HepG2 (cell line): ENCODE measurements around the gene TBCD. TPM values are rescaled to one million over a fixed set of nuclear protein-coding genes. Genes with fewer than 3 reads are reported as not detected.
"Not testable (repeated sequence)": the region's sequence is repeated elsewhere in the genome, so short reads cannot be mapped to it uniquely, and the experiment has no call there.

Source experiments
- ATAC-seq: fragments of 200-7000 bp; cut with Tn5 transposase; 3 replicates; pipeline ENCODE4 v1.9.1; 2020; ENCODE audit warnings: mild to moderate bottlenecking, moderate library complexity
- BruUV-seq: library from RNA; stranded (reverse); fragments of 400-500 nt; replicated peaks from 2 replicates; lab custom pipeline; 2021; lab: Mats Ljungman, UMichigan
- CTCF ChIA-PET: fragments of 300-600 bp; formaldehyde crosslinking; extraction: SDS; loops from one replicate; lab custom pipeline; 2021; ENCODE audit warnings: low total read pairs, inconsistent platforms, low intra/inter-chr PET ratio; lab: Yijun Ruan, JAX
- POLR2A ChIA-PET: fragments of 350-600 bp; sonication (Branson Sonifier 250); formaldehyde crosslinking; loops from one replicate; lab custom pipeline; 2020; ENCODE audit warnings: antibody characterized with exemption, inconsistent platforms; lab: Yijun Ruan, JAX
- DNase-seq: peaks from one replicate; pipeline ENCODE4 v3.0.0-alpha.2; 2015; ENCODE audit warnings: low spot score
- FAIRE-seq: peaks from 3 replicates; lab custom pipeline; 2011; peaks lifted over from hg19 to GRCh38; lab: Jason Lieb, UNC
- H2AFZ ChIP-seq: one replicate; pipeline ENCODE4 v1.6.1; 2011; ENCODE audit warnings: low read length, inconsistent platforms
- H3K27ac ChIP-seq: fragments of 300-600 bp; 3 replicates; pipeline ENCODE4 v1.8.0; 2011; ENCODE audit warnings: mixed run types, mild to moderate bottlenecking, mixed read lengths, low read length, inconsistent platforms; ENCODE audit not compliant: insufficient read depth; ENCODE audit errors: extremely low read length
- H3K27me3 ChIP-seq, 2 experiments: fragments of 200-600 bp in 1 of 2; 2 replicates in 1 of 2; 3 replicates in 1 of 2; pipeline versions ENCODE4 v1.6.0 to v1.8.0; 2011; ENCODE audit warnings: low read length in 2 of 2, mild to moderate bottlenecking in 2 of 2, moderate library complexity in 2 of 2, inconsistent platforms in 1 of 2; ENCODE audit not compliant: insufficient read depth in 2 of 2, control insufficient read depth in 1 of 2
- H3K36me3 ChIP-seq, 2 experiments: fragments of 200-600 bp in 1 of 2; replicated peaks in 1 of 2; 2 replicates in 1 of 2; 3 replicates in 1 of 2; pipeline versions ENCODE4 v1.5.1 to v1.8.0; 2011; ENCODE audit warnings: low read length in 2 of 2, inconsistent platforms in 1 of 2; ENCODE audit not compliant: insufficient read depth in 2 of 2, control insufficient read depth in 1 of 2
- H3K4me1 ChIP-seq: 2 replicates; pipeline ENCODE4 v1.5.1; 2012; ENCODE audit warnings: low read length, inconsistent platforms; ENCODE audit not compliant: insufficient read depth
- H3K4me2 ChIP-seq: 2 replicates; pipeline ENCODE4 v1.6.0; 2011; ENCODE audit warnings: low read depth, low read length, inconsistent platforms
- H3K4me3 ChIP-seq, 3 experiments: fragments of 200-600 bp in 1 of 3; sonication (generic), shearing (Covaris generic) in 1 of 3; replicated peaks in 1 of 3; 2 replicates each; pipeline ENCODE4 v1.5.1; 2011 to 2016; ENCODE audit warnings: low read length in 3 of 3, inconsistent platforms in 2 of 3, low read depth in 2 of 3, mild to moderate bottlenecking in 2 of 3, control low read depth in 1 of 3, mixed read lengths in 1 of 3; ENCODE audit not compliant: insufficient read depth in 1 of 3
- H3K79me2 ChIP-seq: one replicate; pipeline ENCODE4 v1.6.1; 2011; ENCODE audit warnings: low read length, inconsistent platforms; ENCODE audit not compliant: insufficient read depth
- H3K9ac ChIP-seq: 2 replicates; pipeline ENCODE4 v1.6.0; 2011; ENCODE audit warnings: mild to moderate bottlenecking, low read depth, low read length, inconsistent platforms; ENCODE audit not compliant: insufficient read depth
- H3K9me3 ChIP-seq: 2 replicates; pipeline ENCODE4 v1.5.1; 2012; ENCODE audit warnings: mild to moderate bottlenecking, low read length
- H4K20me1 ChIP-seq: 2 replicates; pipeline ENCODE4 v1.6.0; 2011; ENCODE audit warnings: inconsistent platforms, mild to moderate bottlenecking, low read length, moderate library complexity; ENCODE audit not compliant: insufficient read depth
- AKAP8 ChIP-seq: sonication (generic); formaldehyde crosslinking; IDR thresholded peaks from 2 replicates; pipeline ENCODE4 v1.5.1; 2020; ENCODE audit warnings: mild to moderate bottlenecking, missing genetic modification reagents
- HNF1A ChIP-seq, 2 experiments: sonication (generic) in 1 of 2; formaldehyde crosslinking in 1 of 2; IDR thresholded peaks; 2 replicates each; pipeline versions ENCODE4 v1.4.0 to v1.6.1; 2016 to 2020; ENCODE audit warnings: borderline replicate concordance in 1 of 2, low read depth in 1 of 2, mild to moderate bottlenecking in 1 of 2, missing genetic modification reagents in 1 of 2
- SOX6 ChIP-seq, 2 experiments: fragments of 450-650 bp in 1 of 2; sonication (generic) in 1 of 2; formaldehyde crosslinking in 1 of 2; IDR thresholded peaks; 2 replicates each; pipeline versions ENCODE4 v1.4.0 to v1.6.1; 2017 to 2020; ENCODE audit warnings: antibody characterized with exemption in 1 of 2, mild to moderate bottlenecking in 1 of 2, missing genetic modification reagents in 1 of 2
- ZBTB38 ChIP-seq: sonication (generic); formaldehyde crosslinking; IDR thresholded peaks from 2 replicates; pipeline ENCODE4 v1.5.1; 2020; ENCODE audit warnings: mild to moderate bottlenecking, missing genetic modification reagents
- ZSCAN30 ChIP-seq: sonication (generic); formaldehyde crosslinking; IDR thresholded peaks from 2 replicates; pipeline ENCODE4 v1.5.0; 2020; ENCODE audit warnings: mild to moderate bottlenecking, missing genetic modification reagents
- WGBS: methylation state at CpG from one replicate; pipeline ENCODE4 v1.1.6; 2017; ENCODE audit warnings: low lambda C conversion rate; 5-methylcytosine and 5-hydroxymethylcytosine counted together
- in situ Hi-C: cut with HindIII; loops from 2 replicates; pipeline ENCODE4 v1.10.0; 2017; ENCODE audit warnings: low pct_unique_long_range_greater_than_20kb; ENCODE audit not compliant: extremely low pct_ligation_motif_present
- intact Hi-C: fragments of 100-400 bp; cut with micrococcal nuclease; formaldehyde crosslinking; loops from one replicate; pipeline ENCODE4 v1.10.0; 2022; ENCODE audit not compliant: unreplicated experiment
- polyA plus RNA-seq, 8 experiments: library from polyadenylated mRNA; depleted of rRNA in 3 of 8; stranded (reverse) in 7 of 8; unstranded in 1 of 8; fragments of >200 nt; fragmentation: Illumina TruSeq in 4 of 8; extraction: Trizol in 4 of 8; gene quantifications; 2 replicates each; pipeline versions ENCODE4 v1.2.1 to v1.2.3, GENCODE V29; 2011 to 2016; ENCODE audit warnings: low read depth in 4 of 8, missing spikeins in 1 of 8, mixed read lengths in 1 of 8; ENCODE audit not compliant: insufficient read depth in 1 of 8
- total RNA-seq, 5 experiments: library from RNA; depleted of rRNA; stranded (reverse); fragments of >200 nt; fragmentation: Illumina TruSeq; extraction: Trizol; gene quantifications; 2 replicates each; pipeline ENCODE4 v1.2.3, GENCODE V29; 2016; ENCODE audit warnings: low read depth in 1 of 5

The TBCD gene
- total and polyA plus RNA-seq, 2 of the 13 experiments (the other 11 are each of a cell fraction or from before 2014, with no cell fraction given) = 33.9 to 54.8 TPM

GRCh38 chr17:82985973-82986372, 234.1 kb downstream of the TBCD start (continued):
- no peak for TF ChIP-seq HNF1A (IDR thresholded peaks at IDR 0.05; ENCODE audit: low read depth)
- no peak for TF ChIP-seq HNF1A (CRISPR knock-in tag; IDR thresholded peaks at IDR 0.05; ENCODE audit: borderline replicate concordance)
- TF ChIP-seq AKAP8 (CRISPR knock-in tag) = no peak
- no peak for TF ChIP-seq SOX6 (IDR thresholded peaks at IDR 0.05)
- TF ChIP-seq SOX6 (CRISPR knock-in tag; IDR thresholded peaks at IDR 0.05) = no peak
- no peak for TF ChIP-seq ZBTB38 (CRISPR knock-in tag)
- TF ChIP-seq ZSCAN30 (CRISPR knock-in tag) = no peak

GRCh38 chr17:82989051-82989450, 237.2 kb downstream of the TBCD start:
- H2AFZ ChIP-seq, H4K20me1 ChIP-seq, BruUV-seq, H3K27me3 ChIP-seq, H3K36me3 ChIP-seq, H3K4me1 ChIP-seq, H3K27ac ChIP-seq, H3K9me3 ChIP-seq, in situ Hi-C loops, H3K4me2 ChIP-seq, intact Hi-C loops, FAIRE-seq, CTCF ChIA-PET, H3K4me3 ChIP-seq, ATAC-seq, DNase-seq, POLR2A ChIA-PET, H3K9ac ChIP-seq, H3K79me2 ChIP-seq: not testable (repeated sequence)
- 100% methylated on average over 3 of the region's 3 CpGs for WGBS
